SKM-1 treated with dmso at 0.1 percent for 144 hours (cell line): ENCODE data around the gene COQ8A.

Experiments
- DNase-seq: peaks from one replicate; lab custom pipeline; 2025; ENCODE audit not compliant: unreplicated experiment; lab: John Stamatoyannopoulos, UW

The COQ8A gene

GRCh38 chr1:226972931-226973330 is 32.8 kb downstream of the COQ8A start:
- no peak for DNase-seq

- DNase-seq = no peak
Measured at GRCh38 chr1:226973371-226973897, 33.3 kb downstream of the COQ8A start.

GRCh38 chr1:226973898-226974543 is 33.9 kb downstream of the COQ8A start:
- no peak for DNase-seq

- no peak for DNase-seq
Measured at GRCh38 chr1:226974544-226975258, 34.6 kb downstream of the COQ8A start.

- no peak for DNase-seq
Measured at GRCh38 chr1:226975259-226976250, 35.5 kb downstream of the COQ8A start.

- DNase-seq = no peak
Measured at GRCh38 chr1:226976276-226976977, 36.3 kb downstream of the COQ8A start.

GRCh38 chr1:226976978-226977642 is 37.0 kb downstream of the COQ8A start:
- no peak for DNase-seq

GRCh38 chr1:226977643-226978431 is 37.7 kb downstream of the COQ8A start:
- no peak for DNase-seq

GRCh38 chr1:226978432-226979114 is 38.5 kb downstream of the COQ8A start:
- no peak for DNase-seq

GRCh38 chr1:226979115-226979516 is 39.0 kb downstream of the COQ8A start:
- DNase-seq = no peak

GRCh38 chr1:226979517-226980121 is 39.5 kb downstream of the COQ8A start:
- no peak for DNase-seq

- no peak for DNase-seq
Measured at GRCh38 chr1:226980122-226980560, 40.0 kb downstream of the COQ8A start.

GRCh38 chr1:226980565-226981385 is 40.7 kb downstream of the COQ8A start:
- no peak for DNase-seq

- no peak for DNase-seq
Measured at GRCh38 chr1:226981386-226981817, 41.3 kb downstream of the COQ8A start.

- DNase-seq = no peak
Measured at GRCh38 chr1:226981838-226982237, 41.7 kb downstream of the COQ8A start.

GRCh38 chr1:226982451-226983177 is 42.5 kb downstream of the COQ8A start:
- no peak for DNase-seq
